ENCODE data around the gene PHRF1. TPM values are rescaled to one million over a fixed set of nuclear protein-coding genes. Genes with fewer than 3 reads are reported as not detected.

PHRF1 gene
- total RNA-seq, 1 donor from 2014 or later: 38.3 TPM

DNA sequence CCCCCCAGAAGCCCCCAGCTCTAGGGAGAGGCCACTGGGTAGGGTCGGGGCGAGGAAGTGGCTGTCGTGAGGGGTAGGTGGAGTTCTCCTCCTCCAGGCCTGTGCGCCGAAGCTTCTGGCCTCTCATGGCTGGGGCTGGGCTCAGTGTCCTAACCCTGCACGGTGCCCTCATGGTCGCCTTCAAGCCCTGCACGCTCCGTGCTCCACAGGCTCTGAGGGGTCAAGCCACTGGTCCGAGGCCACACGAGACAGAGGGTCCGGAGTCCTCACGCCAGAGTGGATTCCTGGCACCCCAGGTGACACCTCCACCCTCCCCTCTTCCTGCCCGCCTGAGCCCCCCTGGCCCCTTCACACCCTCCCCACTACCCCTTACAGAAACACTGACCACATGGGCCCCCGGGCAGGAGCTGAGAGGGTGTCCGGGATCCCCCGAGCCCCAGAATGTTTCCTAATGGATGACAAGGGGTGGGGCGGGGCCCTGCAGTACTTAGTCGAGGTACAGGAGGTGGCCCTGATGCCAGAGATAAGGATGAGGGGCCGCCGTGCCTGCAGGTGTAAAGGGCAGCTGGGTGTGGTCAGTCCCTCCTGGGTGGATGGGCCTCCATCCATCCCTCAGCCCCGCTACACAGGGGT, 49.5 kb downstream of the PHRF1 start:
- TF ChIP-seq EZH2 (IDR thresholded peaks at IDR 0.05; ENCODE audit: insufficient read depth, low read length): no peak
- TF ChIP-seq, protein P1, sequence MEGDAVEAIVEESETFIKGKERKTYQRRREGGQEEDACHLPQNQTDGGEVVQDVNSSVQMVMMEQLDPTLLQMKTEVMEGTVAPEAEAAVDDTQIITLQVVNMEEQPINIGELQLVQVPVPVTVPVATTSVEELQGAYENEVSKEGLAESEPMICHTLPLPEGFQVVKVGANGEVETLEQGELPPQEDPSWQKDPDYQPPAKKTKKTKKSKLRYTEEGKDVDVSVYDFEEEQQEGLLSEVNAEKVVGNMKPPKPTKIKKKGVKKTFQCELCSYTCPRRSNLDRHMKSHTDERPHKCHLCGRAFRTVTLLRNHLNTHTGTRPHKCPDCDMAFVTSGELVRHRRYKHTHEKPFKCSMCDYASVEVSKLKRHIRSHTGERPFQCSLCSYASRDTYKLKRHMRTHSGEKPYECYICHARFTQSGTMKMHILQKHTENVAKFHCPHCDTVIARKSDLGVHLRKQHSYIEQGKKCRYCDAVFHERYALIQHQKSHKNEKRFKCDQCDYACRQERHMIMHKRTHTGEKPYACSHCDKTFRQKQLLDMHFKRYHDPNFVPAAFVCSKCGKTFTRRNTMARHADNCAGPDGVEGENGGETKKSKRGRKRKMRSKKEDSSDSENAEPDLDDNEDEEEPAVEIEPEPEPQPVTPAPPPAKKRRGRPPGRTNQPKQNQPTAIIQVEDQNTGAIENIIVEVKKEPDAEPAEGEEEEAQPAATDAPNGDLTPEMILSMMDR (IDR thresholded peaks at IDR 0.05; ENCODE audit: insufficient read depth, low read depth, low read length): no peak
- Histone ChIP-seq H3K9me3 (ENCODE audit: insufficient read depth, low read depth, low read length) (no peaks in the 10 kb centered on the region), H3K79me2 (ENCODE audit: insufficient read depth, low read length) (no peaks in the 10 kb centered on the region), H2AFZ (ENCODE audit: low read depth, low read length) (no peak overlapping the region), H4K20me1 (ENCODE audit: insufficient read depth, low read length) (peaks cover 5% of the 10 kb centered on the region), H3K27ac (ENCODE audit: low read depth, low read length) (no peak overlapping the region), H3K4me3 (ENCODE audit: insufficient read depth, low read depth, low read length) (no peak overlapping the region), H3K4me2 (ENCODE audit: low read length) (no peak overlapping the region), H3K9ac (ENCODE audit: low read length) (no peak overlapping the region), H3K36me3 (ENCODE audit: insufficient read depth, low read length) (no peaks in the 10 kb centered on the region), H3K4me1 (ENCODE audit: insufficient read depth, low read length) (peaks cover 15% of the 10 kb centered on the region), H3K27me3 (ENCODE audit: insufficient read depth, low read length) (peaks cover 2% of the 10 kb centered on the region)
- H3K27ac Mint-ChIP-seq (ENCODE audit: unreplicated experiment): no peak overlapping the region
- DNase-seq (ENCODE audit: low read depth): no peak
- peaks cover 22% of the 10 kb centered on the region for H3K4me1 Mint-ChIP-seq (ENCODE audit: low read depth, unreplicated experiment)
- no peak overlapping the region for H3K4me3 Mint-ChIP-seq (ENCODE audit: unreplicated experiment)
- H3K27me3 Mint-ChIP-seq (ENCODE audit: low read depth, unreplicated experiment): no peaks in the 10 kb centered on the region
- H3K9me3 Mint-ChIP-seq (ENCODE audit: unreplicated experiment): peaks cover 4% of the 10 kb centered on the region
- no peak for FAIRE-seq
- peaks cover 9% of the 10 kb centered on the region for H3K36me3 Mint-ChIP-seq (ENCODE audit: low read depth, unreplicated experiment)

DNA sequence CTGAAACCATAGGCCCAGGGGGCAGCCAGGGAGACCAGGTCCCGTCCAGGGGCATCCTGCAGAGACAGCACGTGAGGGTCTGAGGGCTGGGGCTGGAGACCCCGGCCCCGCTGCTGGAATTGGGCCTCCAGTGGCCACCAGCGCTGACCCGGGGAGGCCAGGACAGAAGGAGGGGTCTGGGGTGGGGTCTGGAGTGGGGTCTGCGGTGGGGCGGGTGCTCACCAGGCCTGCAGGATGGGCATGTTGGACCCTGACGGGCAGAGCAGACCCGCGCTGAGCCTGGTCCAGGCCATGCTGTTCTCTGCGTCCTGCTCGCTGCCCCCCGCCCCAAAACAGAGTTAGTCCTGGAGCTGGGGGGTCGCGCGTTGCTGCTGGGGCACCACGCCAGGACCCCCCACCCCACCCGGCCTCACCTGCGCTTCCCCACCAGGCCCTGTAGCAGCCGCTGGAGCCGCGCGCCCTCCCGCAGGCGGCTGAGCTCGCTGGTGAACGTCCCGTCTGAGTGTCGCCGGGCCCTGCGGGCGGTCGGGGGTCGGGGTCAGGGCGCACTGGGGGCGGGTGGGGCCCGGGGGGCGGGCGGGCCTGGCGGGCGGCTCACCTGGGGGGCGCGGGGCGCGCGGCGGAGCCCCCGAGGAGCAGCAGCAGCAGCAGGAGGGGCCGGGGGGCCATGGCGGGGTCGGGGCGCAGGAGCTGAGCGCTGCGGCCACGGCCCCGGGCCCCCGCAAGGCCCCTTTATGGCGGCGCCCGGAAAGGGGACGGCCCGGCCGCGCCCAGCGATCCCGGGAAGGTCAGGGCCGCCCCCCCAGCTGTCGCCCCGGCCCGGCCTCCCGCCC, 50.4 kb downstream of the PHRF1 start, which contains the start of gene SCT:
TSS of gene SCT (minus strand) at position 707 of the 833 bp plus-strand sequence. CDS start at position 669, 38 bp downstream.
- DNase-seq (ENCODE audit: low read depth) (no peak), FAIRE-seq (no peak)
- Mint-ChIP-seq H3K9me3 (ENCODE audit: unreplicated experiment) (peaks cover 4% of the 10 kb centered on the region), H3K4me1 (ENCODE audit: low read depth, unreplicated experiment) (peaks cover 23% of the 10 kb centered on the region), H3K4me3 (ENCODE audit: unreplicated experiment) (peak within 1 kb of the TSS; percentile 34), H3K27me3 (ENCODE audit: low read depth, unreplicated experiment) (no peaks in the 10 kb centered on the region), H3K36me3 (ENCODE audit: low read depth, unreplicated experiment) (peaks cover 9% of the 10 kb centered on the region), H3K27ac (ENCODE audit: unreplicated experiment) (peak within 1 kb of the TSS; percentile 98)
- TF ChIP-seq, protein P1 (IDR thresholded peaks at IDR 0.05; ENCODE audit: insufficient read depth, low read depth, low read length): no peak
- TF ChIP-seq EZH2 (IDR thresholded peaks at IDR 0.05; ENCODE audit: insufficient read depth, low read length): peak; percentile 76
- H3K79me2 ChIP-seq (ENCODE audit: insufficient read depth, low read length): no peaks in the 10 kb centered on the region
- no peak within 1 kb of the TSS for H3K9ac ChIP-seq (ENCODE audit: low read length)
- no peaks in the 10 kb centered on the region for H3K9me3 ChIP-seq (ENCODE audit: insufficient read depth, low read depth, low read length)
- H2AFZ ChIP-seq (ENCODE audit: low read depth, low read length): no peak within 1 kb of the TSS
- peaks cover 15% of the 10 kb centered on the region for H3K4me1 ChIP-seq (ENCODE audit: insufficient read depth, low read length)
- no peaks in the 10 kb centered on the region for H3K36me3 ChIP-seq (ENCODE audit: insufficient read depth, low read length)
- H3K4me2 ChIP-seq (ENCODE audit: low read length): peak within 1 kb of the TSS; percentile 78
- no peak within 1 kb of the TSS for H3K4me3 ChIP-seq (ENCODE audit: insufficient read depth, low read depth, low read length)
- H4K20me1 ChIP-seq (ENCODE audit: insufficient read depth, low read length): peaks cover 5% of the 10 kb centered on the region
- peaks cover 2% of the 10 kb centered on the region for H3K27me3 ChIP-seq (ENCODE audit: insufficient read depth, low read length)
- H3K27ac ChIP-seq (ENCODE audit: low read depth, low read length): no peak within 1 kb of the TSS

DNA sequence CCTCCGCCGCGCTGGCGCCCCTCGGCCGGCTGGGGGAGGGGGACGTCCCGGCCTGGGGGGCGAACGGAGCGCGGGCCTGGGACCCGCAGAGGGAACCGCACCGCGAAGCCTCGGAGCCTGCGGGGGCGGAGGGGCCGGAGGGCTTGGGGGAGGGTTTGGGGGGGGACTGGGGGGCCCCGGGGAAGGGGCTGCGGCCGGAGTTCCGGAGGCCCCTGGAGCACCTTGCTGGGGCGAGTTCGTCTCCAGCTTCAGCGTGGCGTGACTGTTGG, 51.0 kb downstream of the PHRF1 start:
- peaks cover 15% of the 10 kb centered on the region for H3K4me1 ChIP-seq (ENCODE audit: insufficient read depth, low read length)
- no peak overlapping the region for H3K27ac ChIP-seq (ENCODE audit: low read depth, low read length)
- Mint-ChIP-seq H3K27me3 (ENCODE audit: low read depth, unreplicated experiment) (no peaks in the 10 kb centered on the region), H3K36me3 (ENCODE audit: low read depth, unreplicated experiment) (peaks cover 9% of the 10 kb centered on the region), H3K9me3 (ENCODE audit: unreplicated experiment) (peaks cover 4% of the 10 kb centered on the region), H3K4me1 (ENCODE audit: low read depth, unreplicated experiment) (peaks cover 23% of the 10 kb centered on the region), H3K4me3 (ENCODE audit: unreplicated experiment) (no peak overlapping the region), H3K27ac (ENCODE audit: unreplicated experiment) (no peak overlapping the region)
- H3K4me3 ChIP-seq (ENCODE audit: insufficient read depth, low read depth, low read length): no peak overlapping the region
- H3K9me3 ChIP-seq (ENCODE audit: insufficient read depth, low read depth, low read length): no peaks in the 10 kb centered on the region
- no peaks in the 10 kb centered on the region for H3K36me3 ChIP-seq (ENCODE audit: insufficient read depth, low read length)
- DNase-seq (ENCODE audit: low read depth): no peak
- peaks cover 5% of the 10 kb centered on the region for H4K20me1 ChIP-seq (ENCODE audit: insufficient read depth, low read length)
- peaks cover 2% of the 10 kb centered on the region for H3K27me3 ChIP-seq (ENCODE audit: insufficient read depth, low read length)
- no peaks in the 10 kb centered on the region for H3K79me2 ChIP-seq (ENCODE audit: insufficient read depth, low read length)
- no peak overlapping the region for H3K4me2 ChIP-seq (ENCODE audit: low read length)
- no peak for TF ChIP-seq EZH2 (IDR thresholded peaks at IDR 0.05; ENCODE audit: insufficient read depth, low read length)
- TF ChIP-seq, protein P1 (IDR thresholded peaks at IDR 0.05; ENCODE audit: insufficient read depth, low read depth, low read length): no peak
- no peak overlapping the region for H2AFZ ChIP-seq (ENCODE audit: low read depth, low read length)
- no peak for FAIRE-seq
- no peak overlapping the region for H3K9ac ChIP-seq (ENCODE audit: low read length)
